Lower leg skin (tissue), 3 donors: Measurements from ENCODE around the gene CLDN1.

Experiments
- CTCF ChIP-seq, 3 donors: fragments of 450-650 bp; IDR thresholded peaks; one replicate each; pipeline ENCODE4 v1.5.1; 2016; ENCODE audit warnings: antibody characterized with exemption in 3 of 3, mild to moderate bottlenecking in 3 of 3, moderate library complexity in 2 of 3
- POLR2A ChIP-seq, 2 donors: fragments of 450-650 bp; IDR thresholded peaks; one replicate each; pipeline ENCODE4 v1.6.1; 2016 to 2017; ENCODE audit warnings: antibody characterized with exemption in 2 of 2, mild to moderate bottlenecking in 1 of 2, moderate library complexity in 1 of 2

GRCh38 chr3:190339130-190339529 is 16.9 kb upstream of the CLDN1 start:
- TF ChIP-seq CTCF (IDR thresholded peaks at IDR 0.05) (no peak), POLR2A (IDR thresholded peaks at IDR 0.05) (no peak)
